Measurements from ENCODE around the gene ZNF805. TPM values are rescaled to one million over a fixed set of nuclear protein-coding genes. Genes with fewer than 3 reads are reported as not detected.

The ZNF805 gene
- total RNA-seq, 1 experiment from 2014 or later, result 18.2 TPM

DNA sequence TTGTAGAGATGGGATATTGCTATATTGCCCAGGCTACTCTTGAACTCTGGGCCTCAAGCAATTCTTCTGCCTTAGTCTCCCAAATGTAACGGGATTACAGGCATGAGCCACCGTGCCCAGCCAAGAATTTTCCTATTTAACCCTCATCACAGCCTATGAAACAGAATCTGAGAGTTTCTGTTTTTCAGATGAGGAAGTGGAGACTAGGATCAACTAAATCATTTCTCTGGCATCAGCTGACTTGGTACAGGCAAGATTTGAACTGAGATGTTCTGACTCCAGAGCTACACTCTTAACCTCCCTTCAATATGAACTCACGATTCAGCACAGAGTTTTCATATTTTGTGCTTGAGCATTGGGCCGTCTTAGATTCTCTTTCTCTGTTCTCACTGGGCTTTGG is 47.9 kb downstream of the ZNF805 start:
- H3K27me3 Mint-ChIP-seq (ENCODE audit: low read depth), result no peaks in the 10 kb centered on the region
- no peak for DNase-seq (ENCODE audit: low spot score)
- no peaks in the 10 kb centered on the region for H3K4me1 Mint-ChIP-seq
- H3K36me3 Mint-ChIP-seq, result peaks cover 76% of the 10 kb centered on the region
- ChIA-PET POLR2A (no interaction called here), CTCF (no interaction called here)
- no peak overlapping the region for H3K4me3 Mint-ChIP-seq
- H3K9me3 Mint-ChIP-seq, result peaks cover under 1% of the 10 kb centered on the region
- ATAC-seq, result no peak
- no peak overlapping the region for H3K27ac Mint-ChIP-seq
- TF ChIP-seq FOXJ3 (CRISPR knock-in tag; IDR thresholded peaks at IDR 0.05; ENCODE audit: borderline replicate concordance) (no peak), NFE2L1 (CRISPR knock-in tag; IDR thresholded peaks at IDR 0.05) (no peak), OVOL2 (CRISPR knock-in tag; IDR thresholded peaks at IDR 0.05; ENCODE audit: borderline replicate concordance) (no peak), JAZF1 (CRISPR knock-in tag; IDR thresholded peaks at IDR 0.05) (no peak), GABPB1 (CRISPR knock-in tag; IDR thresholded peaks at IDR 0.05) (no peak), ATF1 (CRISPR knock-in tag; IDR thresholded peaks at IDR 0.05) (no peak), NR2C2 (CRISPR knock-in tag; IDR thresholded peaks at IDR 0.05) (no peak), TP53 (CRISPR knock-in tag; IDR thresholded peaks at IDR 0.05) (no peak), ELF4 (CRISPR knock-in tag; IDR thresholded peaks at IDR 0.05; ENCODE audit: low read depth) (no peak)
- TF ChIP-seq, protein P1, sequence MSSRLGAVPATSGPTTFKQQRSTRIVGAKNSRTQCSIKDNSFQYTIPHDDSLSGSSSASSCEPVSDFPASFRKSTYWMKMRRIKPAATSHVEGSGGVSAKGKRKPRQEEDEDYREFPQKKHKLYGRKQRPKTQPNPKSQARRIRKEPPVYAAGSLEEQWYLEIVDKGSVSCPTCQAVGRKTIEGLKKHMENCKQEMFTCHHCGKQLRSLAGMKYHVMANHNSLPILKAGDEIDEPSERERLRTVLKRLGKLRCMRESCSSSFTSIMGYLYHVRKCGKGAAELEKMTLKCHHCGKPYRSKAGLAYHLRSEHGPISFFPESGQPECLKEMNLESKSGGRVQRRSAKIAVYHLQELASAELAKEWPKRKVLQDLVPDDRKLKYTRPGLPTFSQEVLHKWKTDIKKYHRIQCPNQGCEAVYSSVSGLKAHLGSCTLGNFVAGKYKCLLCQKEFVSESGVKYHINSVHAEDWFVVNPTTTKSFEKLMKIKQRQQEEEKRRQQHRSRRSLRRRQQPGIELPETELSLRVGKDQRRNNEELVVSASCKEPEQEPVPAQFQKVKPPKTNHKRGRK (CRISPR knock-in tag; IDR thresholded peaks at IDR 0.05; ENCODE audit: borderline replicate concordance), result no peak
- TF ChIP-seq, protein P2, sequence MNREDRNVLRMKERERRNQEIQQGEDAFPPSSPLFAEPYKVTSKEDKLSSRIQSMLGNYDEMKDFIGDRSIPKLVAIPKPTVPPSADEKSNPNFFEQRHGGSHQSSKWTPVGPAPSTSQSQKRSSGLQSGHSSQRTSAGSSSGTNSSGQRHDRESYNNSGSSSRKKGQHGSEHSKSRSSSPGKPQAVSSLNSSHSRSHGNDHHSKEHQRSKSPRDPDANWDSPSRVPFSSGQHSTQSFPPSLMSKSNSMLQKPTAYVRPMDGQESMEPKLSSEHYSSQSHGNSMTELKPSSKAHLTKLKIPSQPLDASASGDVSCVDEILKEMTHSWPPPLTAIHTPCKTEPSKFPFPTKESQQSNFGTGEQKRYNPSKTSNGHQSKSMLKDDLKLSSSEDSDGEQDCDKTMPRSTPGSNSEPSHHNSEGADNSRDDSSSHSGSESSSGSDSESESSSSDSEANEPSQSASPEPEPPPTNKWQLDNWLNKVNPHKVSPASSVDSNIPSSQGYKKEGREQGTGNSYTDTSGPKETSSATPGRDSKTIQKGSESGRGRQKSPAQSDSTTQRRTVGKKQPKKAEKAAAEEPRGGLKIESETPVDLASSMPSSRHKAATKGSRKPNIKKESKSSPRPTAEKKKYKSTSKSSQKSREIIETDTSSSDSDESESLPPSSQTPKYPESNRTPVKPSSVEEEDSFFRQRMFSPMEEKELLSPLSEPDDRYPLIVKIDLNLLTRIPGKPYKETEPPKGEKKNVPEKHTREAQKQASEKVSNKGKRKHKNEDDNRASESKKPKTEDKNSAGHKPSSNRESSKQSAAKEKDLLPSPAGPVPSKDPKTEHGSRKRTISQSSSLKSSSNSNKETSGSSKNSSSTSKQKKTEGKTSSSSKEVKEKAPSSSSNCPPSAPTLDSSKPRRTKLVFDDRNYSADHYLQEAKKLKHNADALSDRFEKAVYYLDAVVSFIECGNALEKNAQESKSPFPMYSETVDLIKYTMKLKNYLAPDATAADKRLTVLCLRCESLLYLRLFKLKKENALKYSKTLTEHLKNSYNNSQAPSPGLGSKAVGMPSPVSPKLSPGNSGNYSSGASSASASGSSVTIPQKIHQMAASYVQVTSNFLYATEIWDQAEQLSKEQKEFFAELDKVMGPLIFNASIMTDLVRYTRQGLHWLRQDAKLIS (CRISPR knock-in tag; IDR thresholded peaks at IDR 0.05; ENCODE audit: borderline replicate concordance), result no peak
- TF ChIP-seq, protein P3, sequence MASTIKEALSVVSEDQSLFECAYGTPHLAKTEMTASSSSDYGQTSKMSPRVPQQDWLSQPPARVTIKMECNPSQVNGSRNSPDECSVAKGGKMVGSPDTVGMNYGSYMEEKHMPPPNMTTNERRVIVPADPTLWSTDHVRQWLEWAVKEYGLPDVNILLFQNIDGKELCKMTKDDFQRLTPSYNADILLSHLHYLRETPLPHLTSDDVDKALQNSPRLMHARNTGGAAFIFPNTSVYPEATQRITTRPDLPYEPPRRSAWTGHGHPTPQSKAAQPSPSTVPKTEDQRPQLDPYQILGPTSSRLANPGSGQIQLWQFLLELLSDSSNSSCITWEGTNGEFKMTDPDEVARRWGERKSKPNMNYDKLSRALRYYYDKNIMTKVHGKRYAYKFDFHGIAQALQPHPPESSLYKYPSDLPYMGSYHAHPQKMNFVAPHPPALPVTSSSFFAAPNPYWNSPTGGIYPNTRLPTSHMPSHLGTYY (CRISPR knock-in tag; IDR thresholded peaks at IDR 0.05), result no peak
- TF ChIP-seq, protein P4, sequence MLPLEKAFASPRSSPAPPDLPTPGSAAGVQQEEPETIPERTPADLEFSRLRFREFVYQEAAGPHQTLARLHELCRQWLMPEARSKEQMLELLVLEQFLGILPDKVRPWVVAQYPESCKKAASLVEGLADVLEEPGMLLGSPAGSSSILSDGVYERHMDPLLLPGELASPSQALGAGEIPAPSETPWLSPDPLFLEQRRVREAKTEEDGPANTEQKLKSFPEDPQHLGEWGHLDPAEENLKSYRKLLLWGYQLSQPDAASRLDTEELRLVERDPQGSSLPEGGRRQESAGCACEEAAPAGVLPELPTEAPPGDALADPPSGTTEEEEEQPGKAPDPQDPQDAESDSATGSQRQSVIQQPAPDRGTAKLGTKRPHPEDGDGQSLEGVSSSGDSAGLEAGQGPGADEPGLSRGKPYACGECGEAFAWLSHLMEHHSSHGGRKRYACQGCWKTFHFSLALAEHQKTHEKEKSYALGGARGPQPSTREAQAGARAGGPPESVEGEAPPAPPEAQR (CRISPR knock-in tag; IDR thresholded peaks at IDR 0.05), result no peak

DNA sequence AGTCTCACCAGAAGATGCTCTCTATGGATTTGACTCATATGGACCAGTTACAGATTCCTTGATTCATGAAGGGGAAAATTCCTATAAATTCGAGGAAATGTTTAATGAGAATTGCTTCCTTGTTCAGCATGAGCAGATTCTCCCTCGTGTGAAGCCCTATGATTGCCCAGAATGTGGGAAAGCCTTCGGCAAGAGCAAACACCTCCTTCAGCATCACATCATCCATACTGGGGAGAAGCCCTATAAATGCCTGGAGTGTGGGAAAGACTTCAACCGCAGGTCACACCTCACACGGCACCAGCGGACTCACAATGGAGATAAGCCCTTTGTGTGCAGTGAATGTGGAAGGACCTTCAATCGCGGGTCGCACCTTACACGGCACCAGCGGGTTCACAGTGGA is 50.5 kb downstream of the ZNF805 start:
- Mint-ChIP-seq H3K4me3 (no peak overlapping the region), H3K4me1 (no peaks in the 10 kb centered on the region), H3K27ac (no peak overlapping the region), H3K27me3 (ENCODE audit: low read depth) (no peaks in the 10 kb centered on the region), H3K36me3 (peaks cover 87% of the 10 kb centered on the region), H3K9me3 (peaks cover 19% of the 10 kb centered on the region)
- ChIA-PET CTCF (no interaction called here), POLR2A (interaction anchor here (0.6 kb wide), 1 partner anchor 27 kb away, joined by 10 read pairs; no protein-coding TSS in a partner anchor)
- TF ChIP-seq SOX15 (CRISPR knock-in tag; IDR thresholded peaks at IDR 0.05), result no peak
- TF ChIP-seq SMAD4 (CRISPR knock-in tag; IDR thresholded peaks at IDR 0.05), result no peak
- TF ChIP-seq, protein P5, sequence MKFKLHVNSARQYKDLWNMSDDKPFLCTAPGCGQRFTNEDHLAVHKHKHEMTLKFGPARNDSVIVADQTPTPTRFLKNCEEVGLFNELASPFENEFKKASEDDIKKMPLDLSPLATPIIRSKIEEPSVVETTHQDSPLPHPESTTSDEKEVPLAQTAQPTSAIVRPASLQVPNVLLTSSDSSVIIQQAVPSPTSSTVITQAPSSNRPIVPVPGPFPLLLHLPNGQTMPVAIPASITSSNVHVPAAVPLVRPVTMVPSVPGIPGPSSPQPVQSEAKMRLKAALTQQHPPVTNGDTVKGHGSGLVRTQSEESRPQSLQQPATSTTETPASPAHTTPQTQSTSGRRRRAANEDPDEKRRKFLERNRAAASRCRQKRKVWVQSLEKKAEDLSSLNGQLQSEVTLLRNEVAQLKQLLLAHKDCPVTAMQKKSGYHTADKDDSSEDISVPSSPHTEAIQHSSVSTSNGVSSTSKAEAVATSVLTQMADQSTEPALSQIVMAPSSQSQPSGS (CRISPR knock-in tag; IDR thresholded peaks at IDR 0.05; ENCODE audit: borderline replicate concordance, low read depth), result no peak
- no peak for TF ChIP-seq ZBTB21 (CRISPR knock-in tag; IDR thresholded peaks at IDR 0.05; ENCODE audit: borderline replicate concordance)
- no peak for ATAC-seq
- no peak for DNase-seq (ENCODE audit: low spot score)
